Activated CD8-positive, alpha-beta T cell treated with anti-CD3 and anti-CD28 coated beads for 36 hours (primary cell): ENCODE results near the gene TPCN1. TPM values are rescaled to one million over a fixed set of nuclear protein-coding genes. Genes with fewer than 3 reads are reported as not detected.
A peak's percentile ranks its signal among the peaks of the same experiment; 100 is the strongest.

ENCODE experiments used
- ATAC-seq: fragments of 200-7000 bp; cut with Tn5 transposase; one replicate; pipeline ENCODE4 v1.10.0; 2021; ENCODE audit warnings: mild to moderate bottlenecking, moderate library complexity
- CTCF ChIA-PET: fragments of 350-600 bp; sonication (Branson Sonifier 250); formaldehyde crosslinking; loops from one replicate; lab custom pipeline; 2021; ENCODE audit warnings: antibody characterized with exemption; lab: Charles Lee
- POLR2A ChIA-PET: fragments of 350-600 bp; sonication (Branson Sonifier 250); formaldehyde crosslinking; loops from one replicate; lab custom pipeline; 2021; ENCODE audit warnings: antibody characterized with exemption; lab: Charles Lee
- DNase-seq: peaks from one replicate; pipeline ENCODE4 v3.0.0-alpha.2; 2020
- H3K27ac Mint-ChIP-seq: one replicate; pipeline ENCODE4 v1.8.0; 2021; ENCODE audit warnings: mild to moderate bottlenecking, mixed read lengths
- H3K27me3 Mint-ChIP-seq: one replicate; pipeline ENCODE4 v1.8.0; 2021; ENCODE audit warnings: mixed read lengths
- H3K36me3 Mint-ChIP-seq: one replicate; pipeline ENCODE4 v1.8.0; 2021; ENCODE audit warnings: low read depth, mixed read lengths
- H3K4me1 Mint-ChIP-seq: one replicate; pipeline ENCODE4 v1.8.0; 2021; ENCODE audit warnings: low read depth, mixed read lengths
- H3K4me3 Mint-ChIP-seq: one replicate; pipeline ENCODE4 v1.8.0; 2021; ENCODE audit warnings: mild to moderate bottlenecking, moderate library complexity, mixed read lengths
- H3K9me3 Mint-ChIP-seq: one replicate; pipeline ENCODE4 v1.8.0; 2021; ENCODE audit warnings: mixed read lengths
- intact Hi-C: fragments of 100-400 bp; cut with micrococcal nuclease; formaldehyde crosslinking; loops from one replicate; pipeline ENCODE4 v1.10.0; 2022
- total RNA-seq, 2 experiments: library from RNA; stranded (reverse); gene quantifications; one replicate each; pipeline ENCODE4 v1.2.3, GENCODE V29; 2021
- TF ChIP-seq, protein P1 (sequence below): fragments of 200-600 bp; IDR thresholded peaks from one replicate; pipeline ENCODE4 v1.8.0; 2022; ENCODE audit warnings: antibody characterized with exemption, mild to moderate bottlenecking

Gene TPCN1
- total RNA-seq, 2 experiments from 2014 or later: 29.9 to 33.5 TPM

DNA sequence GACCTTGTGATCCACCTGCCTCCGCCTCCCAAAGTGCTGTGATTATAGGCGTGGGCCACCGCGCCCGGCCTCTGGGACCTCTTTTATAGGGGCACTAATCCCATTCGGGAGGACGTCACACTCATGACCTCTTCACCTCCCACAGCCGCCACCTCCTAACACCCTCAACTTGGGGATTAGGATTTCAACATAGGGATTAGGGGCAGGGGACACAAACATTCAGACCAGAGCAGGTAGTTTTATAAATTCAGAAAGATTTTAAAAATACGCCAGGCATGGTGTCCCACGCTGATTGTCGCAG, 49.4 kb downstream of the TPCN1 start:
- intact Hi-C loops: no loop called here

DNA sequence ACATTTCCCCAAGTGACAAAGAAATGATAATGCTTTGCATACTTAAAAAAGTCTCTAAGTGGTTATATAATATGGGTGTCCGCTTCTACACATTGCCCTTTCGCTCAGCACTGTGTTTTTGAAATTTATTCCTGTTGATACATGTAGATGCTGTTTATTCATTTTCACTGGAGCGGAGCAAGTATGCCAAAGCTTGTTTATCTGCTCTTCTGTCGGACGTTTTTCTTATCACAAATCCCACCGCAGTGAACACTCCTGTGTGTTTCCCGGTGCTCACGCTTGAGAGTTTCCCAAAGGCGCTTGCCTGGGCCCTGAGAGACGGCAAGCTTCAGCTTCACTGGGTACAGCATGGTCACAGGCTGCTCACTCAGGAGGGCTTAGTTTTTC, 50.2 kb downstream of the TPCN1 start:
- intact Hi-C loops: no loop called here
- H3K27ac Mint-ChIP-seq: no peak overlapping the region
- peaks cover 13% of the 10 kb centered on the region for H3K4me1 Mint-ChIP-seq
- ChIA-PET POLR2A (interaction anchor here (1.1 to 1.4 kb wide), 2 partner anchors 10 to 35 kb away, joined by 3 read pairs; no protein-coding TSS in a partner anchor), CTCF (no interaction called here)
- no peaks in the 10 kb centered on the region for H3K27me3 Mint-ChIP-seq
- H3K9me3 Mint-ChIP-seq: no peaks in the 10 kb centered on the region
- no peak for DNase-seq
- TF ChIP-seq, protein P1, sequence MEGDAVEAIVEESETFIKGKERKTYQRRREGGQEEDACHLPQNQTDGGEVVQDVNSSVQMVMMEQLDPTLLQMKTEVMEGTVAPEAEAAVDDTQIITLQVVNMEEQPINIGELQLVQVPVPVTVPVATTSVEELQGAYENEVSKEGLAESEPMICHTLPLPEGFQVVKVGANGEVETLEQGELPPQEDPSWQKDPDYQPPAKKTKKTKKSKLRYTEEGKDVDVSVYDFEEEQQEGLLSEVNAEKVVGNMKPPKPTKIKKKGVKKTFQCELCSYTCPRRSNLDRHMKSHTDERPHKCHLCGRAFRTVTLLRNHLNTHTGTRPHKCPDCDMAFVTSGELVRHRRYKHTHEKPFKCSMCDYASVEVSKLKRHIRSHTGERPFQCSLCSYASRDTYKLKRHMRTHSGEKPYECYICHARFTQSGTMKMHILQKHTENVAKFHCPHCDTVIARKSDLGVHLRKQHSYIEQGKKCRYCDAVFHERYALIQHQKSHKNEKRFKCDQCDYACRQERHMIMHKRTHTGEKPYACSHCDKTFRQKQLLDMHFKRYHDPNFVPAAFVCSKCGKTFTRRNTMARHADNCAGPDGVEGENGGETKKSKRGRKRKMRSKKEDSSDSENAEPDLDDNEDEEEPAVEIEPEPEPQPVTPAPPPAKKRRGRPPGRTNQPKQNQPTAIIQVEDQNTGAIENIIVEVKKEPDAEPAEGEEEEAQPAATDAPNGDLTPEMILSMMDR: no peak
- H3K4me3 Mint-ChIP-seq: no peak overlapping the region
- H3K36me3 Mint-ChIP-seq: peaks cover 33% of the 10 kb centered on the region
- ATAC-seq: no peak

More for the DNA sequence above, 49.4 kb downstream of the TPCN1 start:
- DNase-seq: no peak
- no peak overlapping the region for H3K27ac Mint-ChIP-seq
- TF ChIP-seq, protein P1: no peak
- ChIA-PET CTCF (no interaction called here), POLR2A (interaction anchor here (1.4 kb wide), 1 partner anchor 11 kb away, joined by 3 read pairs; no protein-coding TSS in a partner anchor)
- H3K9me3 Mint-ChIP-seq: no peaks in the 10 kb centered on the region
- peaks cover 13% of the 10 kb centered on the region for H3K4me1 Mint-ChIP-seq
- H3K4me3 Mint-ChIP-seq: no peak overlapping the region
- no peak for ATAC-seq
- H3K36me3 Mint-ChIP-seq: peaks cover 41% of the 10 kb centered on the region
- no peaks in the 10 kb centered on the region for H3K27me3 Mint-ChIP-seq

- peak overlapping the region; percentile 32 for H3K27ac Mint-ChIP-seq
- TF ChIP-seq, protein P1: no peak
- intact Hi-C loops: no loop called here
- peaks cover 31% of the 10 kb centered on the region for H3K36me3 Mint-ChIP-seq
- no peaks in the 10 kb centered on the region for H3K9me3 Mint-ChIP-seq
- DNase-seq (peak; percentile 58), ATAC-seq (peak; percentile 91)
- ChIA-PET POLR2A (interaction anchor here (1.1 to 1.4 kb wide), 2 partner anchors 9 to 34 kb away, joined by 3 read pairs; no protein-coding TSS in a partner anchor), CTCF (no interaction called here)
- H3K27me3 Mint-ChIP-seq: no peaks in the 10 kb centered on the region
- H3K4me3 Mint-ChIP-seq: no peak overlapping the region
- H3K4me1 Mint-ChIP-seq: peaks cover 13% of the 10 kb centered on the region
Measured at GRCh38 chr12:113271853-113272561, 50.7 kb downstream of the TPCN1 start.

GRCh38 chr12:113273053-113273725, 51.9 kb downstream of the TPCN1 start:
- ChIA-PET CTCF (no interaction called here), POLR2A (no interaction called here)
- TF ChIP-seq, protein P1: no peak
- intact Hi-C loops: no loop called here
- Mint-ChIP-seq H3K36me3 (peaks cover 23% of the 10 kb centered on the region), H3K27me3 (no peaks in the 10 kb centered on the region), H3K4me3 (no peak overlapping the region), H3K27ac (no peak overlapping the region), H3K4me1 (peaks cover 13% of the 10 kb centered on the region), H3K9me3 (no peaks in the 10 kb centered on the region)
- ATAC-seq: no peak
- DNase-seq: no peak

DNA sequence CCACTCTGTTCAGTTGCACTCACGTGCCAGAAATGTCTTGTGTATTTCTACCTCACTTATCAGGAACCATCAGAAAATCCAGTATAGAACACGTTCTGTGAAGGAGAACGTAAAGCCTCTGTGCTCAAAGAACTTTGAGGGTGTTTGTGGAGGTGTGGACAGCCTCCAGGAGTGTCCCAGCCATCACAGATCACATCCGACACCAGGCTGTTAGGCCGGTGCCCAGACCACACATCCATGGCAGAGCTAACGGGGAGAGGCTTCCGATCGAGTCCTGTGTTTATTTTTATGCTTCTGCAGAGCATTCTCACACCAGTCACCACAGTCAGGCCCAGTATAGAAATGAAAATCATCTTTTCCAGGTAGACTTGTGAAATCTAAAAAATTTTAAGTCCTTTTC, 53.6 kb downstream of the TPCN1 start:
- no peak for DNase-seq
- ChIA-PET CTCF (interaction anchor here (1.3 kb wide), 1 partner anchor 9 kb away, joined by 5 read pairs; no protein-coding TSS in a partner anchor), POLR2A (no interaction called here)
- H3K9me3 Mint-ChIP-seq: no peaks in the 10 kb centered on the region
- H3K36me3 Mint-ChIP-seq: peaks cover 21% of the 10 kb centered on the region
- no peaks in the 10 kb centered on the region for H3K27me3 Mint-ChIP-seq
- intact Hi-C loops: no loop called here
- H3K27ac Mint-ChIP-seq: peak overlapping the region; percentile 3
- ATAC-seq: no peak
- H3K4me3 Mint-ChIP-seq: no peak overlapping the region
- peaks cover 18% of the 10 kb centered on the region for H3K4me1 Mint-ChIP-seq
- TF ChIP-seq, protein P1: no peak
